ENCODE results near the gene LIG4. TPM values are rescaled to one million over a fixed set of nuclear protein-coding genes. Genes with fewer than 3 reads are reported as not detected.
A peak's percentile ranks its signal among the peaks of the same experiment; 100 is the strongest.

LIG4 gene
- polyA plus RNA-seq, 2 of the 4 experiments (the other 2 are of a cell fraction) = 7.5 to 10.0 TPM

GRCh38 chr13:108190897-108191296 is 24.4 kb downstream of the LIG4 start:
- ChIA-PET CTCF (interaction anchor here (1.1 kb wide), 1 partner anchor 317 kb away, joined by 3 read pairs; no protein-coding TSS in a partner anchor), POLR2A (interaction anchor here (0.6 kb wide), 1 partner anchor 1231 kb away, joined by 3 read pairs; no protein-coding TSS in a partner anchor)
- Histone ChIP-seq H3K27ac (no peak overlapping the region), H3K9me3 (no peaks in the 10 kb centered on the region), H3K4me1 (no peaks in the 10 kb centered on the region), H3K4me2 (no peak overlapping the region), H3K4me3 (no peak overlapping the region)
- no peak for DNase-seq (ENCODE audit: low read depth in 1 of 2, low spot score in 1 of 2)
- WGBS (ENCODE audit: missing lambda C conversion rate) = 4% methylated on average over 3 of the region's 3 CpGs
- TF ChIP-seq RNF2 (IDR thresholded peaks at IDR 0.05; ENCODE audit: borderline replicate concordance, low read depth) = no peak
- no peak for TF ChIP-seq E2F6 (IDR thresholded peaks at IDR 0.05; ENCODE audit: borderline replicate concordance, low read depth)
- TF ChIP-seq FOXS1 (CRISPR knock-in tag; IDR thresholded peaks at IDR 0.05) = no peak
- TF ChIP-seq MAZ (IDR thresholded peaks at IDR 0.05; ENCODE audit: borderline replicate concordance, low read depth, low read length) = no peak
- TF ChIP-seq RAD21 (conservative IDR thresholded peaks at IDR 0.05 in 1 of 2, IDR thresholded peaks at IDR 0.05 in 1 of 2) = no peak
- no peak for TF ChIP-seq PHF8 (IDR thresholded peaks at IDR 0.05; ENCODE audit: borderline replicate concordance, low read depth)
- no peak for TF ChIP-seq SMC3 (IDR thresholded peaks at IDR 0.05)
- no peak for TF ChIP-seq ATOH8 (CRISPR knock-in tag; IDR thresholded peaks at IDR 0.05; ENCODE audit: low read depth)
- TF ChIP-seq NFE2L2 (conservative IDR thresholded peaks at IDR 0.05; ENCODE audit: low read length) = no peak
- TF ChIP-seq POLR2A (IDR thresholded peaks at IDR 0.05; ENCODE audit: low read length) = no peak
- no peak for TF ChIP-seq ZNF302 (CRISPR knock-in tag; IDR thresholded peaks at IDR 0.05)
- TF ChIP-seq, protein P1, sequence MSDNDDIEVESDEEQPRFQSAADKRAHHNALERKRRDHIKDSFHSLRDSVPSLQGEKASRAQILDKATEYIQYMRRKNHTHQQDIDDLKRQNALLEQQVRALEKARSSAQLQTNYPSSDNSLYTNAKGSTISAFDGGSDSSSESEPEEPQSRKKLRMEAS (IDR thresholded peaks at IDR 0.05) = no peak
- TF ChIP-seq FOSL2 (IDR thresholded peaks at IDR 0.05) = no peak
- TF ChIP-seq FOSL2 (CRISPR knock-in tag; IDR thresholded peaks at IDR 0.05) = no peak
- TF ChIP-seq, protein P2, sequence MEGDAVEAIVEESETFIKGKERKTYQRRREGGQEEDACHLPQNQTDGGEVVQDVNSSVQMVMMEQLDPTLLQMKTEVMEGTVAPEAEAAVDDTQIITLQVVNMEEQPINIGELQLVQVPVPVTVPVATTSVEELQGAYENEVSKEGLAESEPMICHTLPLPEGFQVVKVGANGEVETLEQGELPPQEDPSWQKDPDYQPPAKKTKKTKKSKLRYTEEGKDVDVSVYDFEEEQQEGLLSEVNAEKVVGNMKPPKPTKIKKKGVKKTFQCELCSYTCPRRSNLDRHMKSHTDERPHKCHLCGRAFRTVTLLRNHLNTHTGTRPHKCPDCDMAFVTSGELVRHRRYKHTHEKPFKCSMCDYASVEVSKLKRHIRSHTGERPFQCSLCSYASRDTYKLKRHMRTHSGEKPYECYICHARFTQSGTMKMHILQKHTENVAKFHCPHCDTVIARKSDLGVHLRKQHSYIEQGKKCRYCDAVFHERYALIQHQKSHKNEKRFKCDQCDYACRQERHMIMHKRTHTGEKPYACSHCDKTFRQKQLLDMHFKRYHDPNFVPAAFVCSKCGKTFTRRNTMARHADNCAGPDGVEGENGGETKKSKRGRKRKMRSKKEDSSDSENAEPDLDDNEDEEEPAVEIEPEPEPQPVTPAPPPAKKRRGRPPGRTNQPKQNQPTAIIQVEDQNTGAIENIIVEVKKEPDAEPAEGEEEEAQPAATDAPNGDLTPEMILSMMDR (IDR thresholded peaks at IDR 0.05) = no peak
- TF ChIP-seq HOXA7 (CRISPR knock-in tag; IDR thresholded peaks at IDR 0.05) = no peak
- FAIRE-seq = no peak
- ATAC-seq = no peak

DNA sequence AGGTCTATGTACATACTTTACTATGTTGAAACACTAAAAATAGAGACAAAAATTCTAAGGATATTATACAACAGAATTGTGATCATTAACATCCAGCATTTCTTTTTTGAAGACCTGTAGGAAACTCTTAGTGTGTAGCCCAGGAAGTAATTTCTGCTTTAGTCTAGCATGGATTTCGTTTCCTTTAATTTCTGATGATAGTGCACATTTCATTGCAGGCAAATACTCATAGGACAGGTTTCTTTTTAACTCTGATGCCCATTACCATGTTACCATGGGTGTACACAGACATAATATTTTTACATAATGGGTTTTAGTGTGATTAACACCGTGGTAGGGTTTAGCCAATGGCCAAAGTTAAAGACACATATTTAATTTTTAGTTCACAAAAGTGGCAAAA is 27.1 kb downstream of the LIG4 start:
- no peak overlapping the region for H3K27ac ChIP-seq
- no peaks in the 10 kb centered on the region for H3K4me1 ChIP-seq
- CTCF ChIA-PET = no interaction called here
- H3K9me3 ChIP-seq = no peaks in the 10 kb centered on the region
- H3K4me3 ChIP-seq = no peak overlapping the region
- ATAC-seq (no peak), FAIRE-seq (no peak), DNase-seq (ENCODE audit: low read depth in 1 of 2, low spot score in 1 of 2) (no peak)
- no peak overlapping the region for H3K4me2 ChIP-seq
- POLR2A ChIA-PET = no interaction called here
- WGBS (ENCODE audit: missing lambda C conversion rate) = 0% methylated on average over 2 of the region's 2 CpGs
- TF ChIP-seq MAFK (IDR thresholded peaks at IDR 0.05; ENCODE audit: partially characterized antibody) = peak; percentile 28
- TF ChIP-seq, protein P3, sequence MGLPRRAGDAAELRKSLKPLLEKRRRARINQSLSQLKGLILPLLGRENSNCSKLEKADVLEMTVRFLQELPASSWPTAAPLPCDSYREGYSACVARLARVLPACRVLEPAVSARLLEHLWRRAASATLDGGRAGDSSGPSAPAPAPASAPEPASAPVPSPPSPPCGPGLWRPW (IDR thresholded peaks at IDR 0.05) = no peak

- Histone ChIP-seq H3K4me3 (no peak overlapping the region), H3K9me3 (no peaks in the 10 kb centered on the region), H3K4me1 (no peaks in the 10 kb centered on the region), H3K4me2 (no peak overlapping the region), H3K27ac (no peak overlapping the region)
- CTCF ChIA-PET = no interaction called here
- no peak for TF ChIP-seq PHF8 (IDR thresholded peaks at IDR 0.05; ENCODE audit: borderline replicate concordance, low read depth)
- no peak for TF ChIP-seq BCL3 (IDR thresholded peaks at IDR 0.05)
- TF ChIP-seq JUNB (IDR thresholded peaks at IDR 0.05) = no peak
- TF ChIP-seq MAFK (IDR thresholded peaks at IDR 0.05; ENCODE audit: partially characterized antibody) = no peak
- TF ChIP-seq, protein P2 (IDR thresholded peaks at IDR 0.05) = no peak
- no peak for TF ChIP-seq HMGXB4 (CRISPR knock-in tag; IDR thresholded peaks at IDR 0.05; ENCODE audit: borderline replicate concordance)
- no peak for TF ChIP-seq FOSL2 (IDR thresholded peaks at IDR 0.05)
- TF ChIP-seq FOSL2 (CRISPR knock-in tag; IDR thresholded peaks at IDR 0.05) = no peak
- no peak for TF ChIP-seq CHD4 (IDR thresholded peaks at IDR 0.05; ENCODE audit: borderline replicate concordance)
- no peak for TF ChIP-seq FOXS1 (CRISPR knock-in tag; IDR thresholded peaks at IDR 0.05)
- TF ChIP-seq, protein P4, sequence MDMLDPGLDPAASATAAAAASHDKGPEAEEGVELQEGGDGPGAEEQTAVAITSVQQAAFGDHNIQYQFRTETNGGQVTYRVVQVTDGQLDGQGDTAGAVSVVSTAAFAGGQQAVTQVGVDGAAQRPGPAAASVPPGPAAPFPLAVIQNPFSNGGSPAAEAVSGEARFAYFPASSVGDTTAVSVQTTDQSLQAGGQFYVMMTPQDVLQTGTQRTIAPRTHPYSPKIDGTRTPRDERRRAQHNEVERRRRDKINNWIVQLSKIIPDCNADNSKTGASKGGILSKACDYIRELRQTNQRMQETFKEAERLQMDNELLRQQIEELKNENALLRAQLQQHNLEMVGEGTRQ (IDR thresholded peaks at IDR 0.05) = no peak
- DNase-seq (ENCODE audit: low read depth in 1 of 2, low spot score in 1 of 2) (no peak), FAIRE-seq (no peak), ATAC-seq (no peak)
- POLR2A ChIA-PET = no interaction called here
- 44% methylated on average over 3 of the region's 3 CpGs for WGBS (ENCODE audit: missing lambda C conversion rate)
These were observed 30.1 kb downstream of the LIG4 start for GRCh38 chr13:108185223-108185622.

Data from A549 (cell line).